Stimulated activated naive CD8-positive, alpha-beta T cell treated with anti-CD3 and anti-CD28 coated beads, Interleukin-15, Interleukin-2, amounts not matched to agents 100 U/mL and 50 U/mL, for 24 hours (primary cell): ENCODE measurements around the gene FAM9C.
"Not testable (repeated sequence)": the region's sequence is repeated elsewhere in the genome, so short reads cannot be mapped to it uniquely, and the experiment has no call there.

Source experiments
- ATAC-seq: fragments of 150-1000 bp; cut with Tn5 transposase; one replicate; pipeline ENCODE4 v1.10.0; 2021
- DNase-seq: peaks from one replicate; pipeline ENCODE4 v3.0.0; 2021

The FAM9C gene

DNA sequence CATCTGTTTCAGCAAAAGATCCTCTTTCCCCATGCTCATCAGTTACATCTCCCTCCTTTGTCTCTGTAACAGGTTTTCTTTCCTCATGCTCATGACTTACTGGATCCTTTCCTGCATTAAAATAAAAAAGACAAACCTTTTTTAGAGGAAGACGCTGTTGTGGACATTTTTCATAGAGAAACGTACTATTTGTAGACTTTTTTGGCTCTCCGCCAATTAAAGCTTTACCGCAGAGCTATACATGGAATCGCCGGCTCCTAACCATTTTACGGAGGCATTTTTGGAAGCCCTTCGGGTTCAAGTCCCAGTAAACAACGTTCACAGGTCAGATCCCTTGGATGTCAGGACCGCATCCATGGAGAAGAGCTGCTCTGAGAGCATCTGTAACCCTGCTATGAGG, 1.3 kb downstream of the FAM9C start:
- DNase-seq (no peak), ATAC-seq (no peak)

DNA sequence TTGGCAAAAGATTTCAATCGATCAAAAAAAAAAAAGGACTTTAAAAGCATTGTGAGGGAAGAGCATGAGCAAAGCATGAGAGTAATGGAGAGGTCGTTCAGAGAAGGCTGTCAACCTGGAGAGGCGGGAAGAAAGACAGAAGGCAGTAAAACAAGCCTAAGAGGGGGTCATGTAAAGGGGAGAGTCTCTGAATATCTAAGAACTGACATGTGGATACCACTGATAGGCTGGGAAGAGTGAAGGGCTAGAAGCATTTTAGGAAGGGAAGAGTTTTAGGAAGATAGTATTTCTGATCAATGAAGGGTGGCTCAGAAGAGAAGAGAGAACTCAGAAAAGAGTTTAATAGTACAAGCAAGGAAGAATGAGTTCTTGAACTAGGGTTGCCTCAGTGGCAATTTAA, 7.5 kb downstream of the FAM9C start:
- DNase-seq = no peak
- ATAC-seq = no peak

DNA sequence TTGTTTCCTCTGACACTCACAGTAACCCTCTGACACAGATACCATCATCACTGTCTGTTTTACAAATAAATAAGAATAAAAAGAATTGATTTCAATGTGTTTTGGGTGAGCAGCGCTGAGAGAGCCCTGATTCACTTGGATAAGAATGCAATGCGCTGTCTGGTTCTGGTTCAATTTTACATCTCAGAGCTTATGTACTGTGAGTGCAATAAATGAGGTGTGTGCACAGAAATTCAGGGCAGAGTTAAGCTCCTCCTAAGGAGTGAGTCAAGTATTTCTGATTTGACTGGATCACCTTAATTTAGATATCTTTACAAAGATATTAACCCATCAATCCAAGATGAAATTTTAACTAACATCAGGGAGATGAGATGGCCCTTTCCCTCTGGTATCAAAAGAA, 11.2 kb downstream of the FAM9C start:
- ATAC-seq (no peak), DNase-seq (no peak)

DNA sequence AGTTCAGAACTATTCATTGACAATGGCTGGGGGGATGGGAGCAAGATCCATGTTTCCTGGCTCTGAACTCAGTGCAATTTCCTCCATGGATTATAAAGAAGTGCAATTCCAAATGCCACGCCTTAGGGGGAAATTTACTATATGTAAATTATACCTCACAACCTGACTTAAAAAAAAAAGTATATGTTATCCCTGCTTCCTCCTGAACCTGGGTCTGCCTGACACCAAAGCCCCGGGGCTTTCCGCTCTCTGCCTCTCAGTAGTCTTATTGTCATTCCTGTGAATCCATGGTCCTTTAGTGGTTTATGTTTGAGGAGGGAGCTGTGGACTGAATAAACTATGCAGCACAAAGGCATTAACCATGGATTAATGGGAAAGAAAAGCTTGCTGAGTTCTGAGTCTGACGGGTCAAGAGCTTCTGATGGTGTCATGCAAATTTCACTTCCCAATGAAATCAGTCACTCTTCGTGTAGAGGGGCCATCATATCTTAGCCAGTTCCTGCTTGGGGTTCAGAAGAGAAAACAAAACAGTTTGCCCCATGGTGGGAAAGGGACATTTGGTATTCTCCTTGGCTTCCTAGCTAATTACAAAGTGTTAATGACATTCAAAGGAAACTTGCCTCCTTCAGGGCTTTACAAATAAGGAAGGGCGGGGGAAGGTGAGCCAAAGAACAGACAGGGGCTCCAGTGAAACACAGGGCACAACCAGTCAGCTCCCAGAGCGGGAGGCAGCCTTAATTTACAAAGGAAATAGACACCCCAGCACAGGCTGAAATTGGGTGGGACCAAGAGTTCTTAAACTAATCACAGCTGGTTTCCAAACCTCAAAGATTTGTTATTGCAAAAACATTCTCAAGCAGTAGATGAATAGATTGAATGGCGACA, 14.3 kb downstream of the FAM9C start:
- ATAC-seq = no peak
- DNase-seq = no peak

DNA sequence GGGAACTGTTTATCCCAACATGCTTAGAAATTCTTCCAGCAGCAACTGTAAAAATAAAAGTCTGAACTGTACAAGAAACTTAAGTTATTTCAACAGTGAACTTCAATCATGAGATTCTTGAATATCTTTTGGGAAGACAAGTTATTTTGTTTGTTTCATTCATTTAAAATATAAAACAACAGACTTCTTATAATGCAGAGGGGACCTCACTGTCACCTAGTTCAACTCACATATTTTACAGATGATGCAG, 14.9 kb downstream of the FAM9C start:
- ATAC-seq = no peak
- no peak for DNase-seq

DNA sequence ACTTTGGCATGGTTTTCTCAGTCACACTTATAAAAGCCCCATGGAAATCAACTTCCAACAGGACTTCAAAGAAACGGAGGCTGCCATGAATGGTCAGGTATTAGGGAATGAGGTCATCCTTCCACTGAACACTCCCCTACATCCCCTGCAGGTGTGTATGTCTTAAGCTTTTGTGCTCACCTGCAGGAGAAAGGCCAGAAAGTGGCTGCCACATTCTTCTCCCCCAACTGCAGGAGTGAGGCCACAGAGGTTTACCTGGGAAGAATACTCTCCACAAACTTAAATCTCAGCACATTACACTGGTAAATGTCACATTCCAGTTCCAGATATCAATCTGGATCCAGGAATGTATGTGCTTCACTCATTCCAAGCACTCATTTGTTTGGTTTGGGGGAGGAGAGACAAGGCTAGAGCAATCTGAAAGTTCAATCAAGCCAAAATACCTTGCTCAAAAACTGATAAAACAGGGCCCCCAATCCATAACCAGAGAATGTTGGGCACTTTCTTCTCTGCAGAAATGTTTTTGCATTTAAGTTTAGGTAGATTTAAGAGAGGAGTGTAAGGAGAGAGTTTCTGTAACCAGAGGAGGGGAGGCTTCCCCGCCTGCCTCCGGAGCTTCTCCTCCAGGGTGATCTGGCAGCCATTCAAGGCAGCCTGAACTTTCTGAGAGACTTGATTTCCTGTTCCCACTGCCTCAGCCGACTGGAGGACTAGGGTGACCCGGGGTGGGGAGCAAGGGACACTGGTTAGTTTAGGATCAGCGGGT, 15.4 kb downstream of the FAM9C start:
- ATAC-seq (no peak), DNase-seq (no peak)

DNA sequence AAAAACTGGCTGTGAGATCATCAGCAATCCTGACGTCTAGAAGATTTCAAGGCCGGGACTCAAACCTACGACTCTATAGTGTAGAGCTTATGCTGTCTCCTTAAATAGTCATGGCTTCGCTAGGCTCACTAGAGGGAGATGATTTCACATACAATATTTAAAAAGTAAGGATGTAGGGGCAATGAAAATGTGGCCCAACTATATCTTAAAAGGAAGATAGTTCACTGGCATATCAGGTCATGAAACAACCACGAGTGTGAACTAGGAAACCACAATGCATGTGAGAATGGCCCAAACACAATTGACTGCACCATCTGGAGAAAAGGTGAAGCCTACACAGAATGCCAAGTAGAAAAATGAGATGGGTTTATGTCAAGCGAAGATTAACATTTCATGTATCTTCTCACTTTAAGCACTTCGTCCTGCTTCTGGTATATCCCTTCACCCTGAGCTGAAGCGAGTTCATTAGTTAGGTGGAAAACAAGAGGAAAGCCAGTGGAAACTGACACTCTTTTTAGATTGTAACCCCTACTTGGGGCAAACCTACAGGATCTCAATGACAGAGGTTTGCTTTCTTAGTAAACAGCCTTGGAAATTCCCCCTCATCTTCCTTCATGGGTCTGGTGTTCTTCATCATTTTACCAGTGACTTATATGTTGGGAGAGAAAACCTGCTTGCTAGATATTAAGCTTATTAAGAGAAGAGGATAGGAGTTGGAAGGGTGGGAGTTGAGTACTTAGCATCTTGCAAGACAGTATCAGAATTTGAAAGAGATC, 17.4 kb downstream of the FAM9C start:
- peak; percentile 37 for ATAC-seq
- DNase-seq = no peak

DNA sequence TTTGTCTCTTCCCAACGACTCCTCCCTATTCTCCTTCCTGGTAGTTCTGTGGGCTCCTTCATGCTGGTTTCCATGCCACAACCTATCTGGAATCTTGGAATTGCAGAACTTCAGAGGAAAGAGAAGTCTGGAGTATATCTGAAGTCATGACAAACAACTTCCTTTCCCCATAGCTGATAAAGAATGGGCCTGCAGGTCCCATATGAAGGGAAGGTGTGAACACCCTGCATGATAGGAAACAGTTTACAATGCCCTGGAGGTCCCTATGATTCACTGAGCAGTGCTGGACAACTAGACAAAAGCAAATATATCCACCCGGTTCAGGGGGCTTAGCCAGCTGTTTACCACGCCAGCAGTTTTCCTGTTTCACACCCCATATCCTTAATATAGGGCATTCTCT, 19.4 kb downstream of the FAM9C start:
- ATAC-seq (no peak), DNase-seq (no peak)

DNA sequence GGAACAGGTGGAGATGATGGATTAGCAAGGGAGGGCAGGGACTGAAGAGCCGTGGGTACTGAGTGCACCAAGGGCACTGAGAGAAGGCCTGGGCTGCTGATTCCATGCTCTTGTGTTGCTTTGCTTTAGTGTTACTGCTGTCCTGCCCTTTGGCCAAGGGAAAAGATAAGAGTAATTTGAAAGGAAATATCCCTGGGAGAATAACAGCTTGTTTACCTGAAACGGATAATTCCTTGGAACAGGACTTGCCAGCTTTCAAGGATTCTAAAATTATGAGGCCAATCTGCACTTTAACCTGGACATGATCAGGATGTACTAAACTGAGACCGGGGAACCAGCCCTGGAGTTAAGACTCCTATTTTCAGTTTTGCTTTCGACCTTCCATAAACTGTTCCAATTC, 20.4 kb downstream of the FAM9C start:
- DNase-seq (no peak), ATAC-seq (no peak)

DNA sequence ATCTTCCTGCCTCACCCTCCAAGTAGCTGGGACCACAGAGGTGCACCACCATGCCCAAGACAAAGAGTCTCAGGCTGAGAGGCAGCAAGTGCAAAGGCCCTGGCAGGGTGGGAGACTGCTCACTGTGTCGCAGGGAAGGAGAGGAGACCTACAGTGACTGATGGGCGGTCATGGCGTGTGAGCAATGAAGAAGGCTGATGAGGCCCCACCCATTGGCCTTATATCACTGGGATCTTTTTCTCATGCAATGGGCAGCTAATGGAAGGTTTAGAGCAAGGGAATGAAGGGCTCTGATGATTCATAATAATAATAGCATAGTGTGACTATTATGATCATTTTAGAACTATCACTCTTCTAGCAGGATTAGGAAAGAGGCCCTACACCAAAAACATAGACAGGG, 20.9 kb downstream of the FAM9C start:
- ATAC-seq (peak; percentile 55), DNase-seq (no peak)

DNA sequence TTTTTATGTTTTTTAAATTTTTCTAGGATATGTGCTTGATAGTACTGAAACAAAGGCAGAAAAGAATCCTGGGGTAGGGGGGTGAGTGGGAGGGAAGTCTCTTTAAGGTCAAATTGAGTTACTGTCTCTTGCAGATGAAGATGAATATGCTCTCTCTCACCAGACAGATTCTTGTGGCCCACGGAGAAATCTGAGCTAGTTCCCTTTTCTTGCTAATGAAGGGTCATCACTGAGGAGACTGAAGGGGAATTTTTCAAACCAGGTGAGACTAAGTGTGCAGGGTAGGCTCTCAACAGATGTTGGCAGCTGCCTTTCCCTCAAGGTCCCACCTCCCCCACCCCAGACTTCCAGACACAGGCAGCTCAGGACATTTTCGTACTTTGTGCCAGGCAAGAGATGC, 21.5 kb downstream of the FAM9C start:
- ATAC-seq (no peak), DNase-seq (no peak)

DNA sequence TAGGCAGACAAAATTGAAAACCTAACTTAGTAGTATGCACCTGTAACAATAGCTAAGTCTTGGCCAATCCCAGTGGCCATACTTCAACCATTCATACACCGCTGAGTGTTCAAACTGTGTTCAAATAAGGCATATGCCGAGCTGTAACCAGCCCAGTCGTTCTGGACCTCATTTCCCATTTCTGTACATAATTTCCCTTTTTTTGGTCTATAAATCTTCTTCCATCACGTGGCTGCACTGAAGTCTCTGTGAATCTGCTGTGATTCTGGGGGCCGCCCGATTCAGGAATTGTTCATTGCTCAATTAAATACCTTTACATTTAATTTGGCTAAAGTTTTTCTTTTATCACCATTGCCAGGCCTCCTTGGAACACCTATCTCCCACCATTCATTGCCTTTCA, 27.7 kb downstream of the FAM9C start:
- not testable (repeated sequence) for DNase-seq, ATAC-seq

DNA sequence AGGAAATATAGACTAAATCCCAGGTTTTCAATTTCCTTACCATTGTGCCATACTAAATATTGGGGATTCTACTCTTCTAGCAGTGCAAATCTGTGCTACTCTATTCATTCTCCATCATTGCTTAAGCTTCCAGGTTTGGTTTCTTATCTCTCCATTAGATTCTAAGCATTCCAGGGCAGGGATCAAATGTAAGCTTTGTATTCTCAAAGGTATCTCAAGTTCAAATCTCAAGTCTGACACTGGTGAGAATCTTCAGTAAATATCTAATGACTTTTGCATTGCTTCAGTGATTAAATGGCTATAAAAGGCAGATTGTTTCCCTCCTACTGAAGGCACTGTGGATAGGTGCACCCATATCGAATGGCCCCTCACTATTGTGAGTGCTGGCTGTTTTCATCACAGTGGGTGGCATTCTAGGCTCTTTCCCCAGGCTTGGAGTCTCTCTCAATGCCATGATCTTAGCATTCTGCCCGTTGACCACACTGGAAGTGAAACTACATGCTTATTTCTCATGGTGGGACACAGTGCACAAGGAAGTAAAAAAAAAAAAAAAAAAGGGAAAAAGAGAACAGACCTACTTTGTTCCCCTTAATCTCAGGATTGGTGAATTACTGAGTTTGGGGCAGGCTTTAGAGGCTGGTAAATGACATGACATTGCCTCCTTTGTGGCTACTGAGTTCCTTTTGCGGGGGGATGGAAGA, 28.7 kb downstream of the FAM9C start:
- ATAC-seq = no peak
- DNase-seq = no peak

DNA sequence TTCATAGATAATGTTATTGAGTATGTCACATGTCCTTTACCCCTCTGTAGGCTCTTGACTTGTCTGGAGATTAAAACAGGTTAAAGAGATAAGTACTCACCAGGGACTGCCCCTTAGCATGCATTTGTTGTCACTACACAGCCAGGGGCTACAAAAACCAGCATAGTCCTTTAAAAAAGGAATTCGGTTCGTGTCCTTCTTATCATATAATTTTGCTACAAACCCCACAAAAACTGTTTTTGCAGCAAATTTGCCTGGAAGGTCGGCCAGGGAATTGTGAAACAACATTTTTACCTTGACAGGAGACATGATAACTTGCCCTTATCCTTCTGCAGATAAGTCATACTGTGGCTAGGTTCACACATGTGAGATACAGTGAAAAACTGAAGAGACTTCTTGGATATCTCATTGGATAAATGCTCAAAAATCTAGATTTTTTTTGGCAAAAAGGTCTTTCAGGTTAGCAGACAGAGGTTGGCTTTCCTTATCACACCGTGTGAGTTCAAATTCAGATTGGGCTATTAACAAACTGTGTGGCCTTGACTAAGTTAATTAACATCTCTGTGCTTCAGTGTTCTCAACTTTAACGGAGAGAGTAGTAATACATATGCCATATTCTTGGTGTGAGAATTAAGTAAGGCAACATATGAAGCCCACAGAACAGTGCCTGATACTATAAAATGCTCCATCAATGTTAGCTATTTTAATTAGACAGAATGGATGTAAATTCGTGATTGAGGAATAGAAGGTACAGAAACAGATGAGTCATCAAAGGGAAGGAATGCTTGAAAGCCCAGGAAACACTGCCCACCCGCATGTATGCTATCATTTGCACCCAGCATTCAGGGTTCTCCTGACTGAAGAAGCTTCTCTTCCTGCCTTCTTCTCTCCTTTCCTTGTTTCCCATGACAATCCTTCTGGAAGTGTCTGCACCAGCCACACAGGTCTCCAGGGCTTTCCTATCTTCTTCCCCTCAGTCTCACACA, 30.0 kb downstream of the FAM9C start:
- DNase-seq (no peak), ATAC-seq (peak; percentile 31)

DNA sequence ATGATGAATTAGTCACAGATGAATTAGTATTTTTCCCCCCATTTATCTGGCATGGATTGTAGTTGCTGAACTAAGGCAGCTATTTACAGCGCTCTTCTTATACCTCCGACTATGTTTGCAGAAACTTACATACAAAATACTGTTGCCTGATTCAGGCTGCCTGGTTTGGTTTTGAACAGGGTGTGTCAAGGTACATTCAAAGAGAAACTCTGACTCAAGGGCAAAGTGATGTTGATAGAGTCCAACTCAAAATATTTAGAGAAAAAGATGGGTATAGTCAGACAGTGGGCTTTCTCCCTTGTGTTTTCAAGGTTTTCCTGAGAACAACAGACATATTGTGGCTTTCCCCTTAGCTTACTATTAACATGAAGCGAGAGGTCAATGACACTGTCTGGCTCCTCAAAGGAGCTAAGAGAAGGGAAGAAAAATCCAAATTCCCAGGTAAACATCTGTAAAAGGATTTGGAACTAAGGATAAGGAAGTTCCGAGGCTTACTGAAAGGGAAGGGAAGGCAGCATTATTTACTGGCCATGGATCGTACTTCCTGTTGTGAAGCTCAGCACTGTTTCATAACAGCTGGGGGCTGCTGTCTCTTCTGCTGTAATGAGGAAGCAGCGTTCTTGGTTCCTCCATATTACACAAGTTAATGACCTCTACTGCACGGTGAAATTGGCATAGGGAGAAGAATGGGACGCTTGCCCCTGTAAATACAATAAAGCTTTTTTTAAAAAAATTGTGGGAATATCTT, 30.9 kb downstream of the FAM9C start:
- peak; percentile 89 for ATAC-seq
- no peak for DNase-seq

DNA sequence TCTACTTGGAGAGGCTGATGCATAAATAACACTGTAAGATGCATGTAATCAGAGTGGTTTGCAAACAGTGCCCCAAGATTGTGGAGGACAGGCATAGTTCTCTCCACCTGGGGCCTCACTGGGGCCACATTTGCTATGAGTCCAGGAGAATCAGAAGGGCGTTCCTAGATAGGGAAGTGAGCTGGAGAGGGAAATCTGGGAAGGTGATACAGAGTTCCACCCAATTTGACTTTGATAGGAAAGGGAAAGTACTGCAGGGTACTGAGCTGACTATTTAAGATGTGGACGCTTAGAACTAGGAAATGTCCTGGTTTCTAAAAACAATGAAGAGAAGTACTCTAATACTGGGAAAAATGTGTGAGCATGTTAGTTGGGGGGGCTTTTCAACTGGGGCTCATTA, 33.9 kb downstream of the FAM9C start:
- no peak for ATAC-seq
- DNase-seq = no peak

DNA sequence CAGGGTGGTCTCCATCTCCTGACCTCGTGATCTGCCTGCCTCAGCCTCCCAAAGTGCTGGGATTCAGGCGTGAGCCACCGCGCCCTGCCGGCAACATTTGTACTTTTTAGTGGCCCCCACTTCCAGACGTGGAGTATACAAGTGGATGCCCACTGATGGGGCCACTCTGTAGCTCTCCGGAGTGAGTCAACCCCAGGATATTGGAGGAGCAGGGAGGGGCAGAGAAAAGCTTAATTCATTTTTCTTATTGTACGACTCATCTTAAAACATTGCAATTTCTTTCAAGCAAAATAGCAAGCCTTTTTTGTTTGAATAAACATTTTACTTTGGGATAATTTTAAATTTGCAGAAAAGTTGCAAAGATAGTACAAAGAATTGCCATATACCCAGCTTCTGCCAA, 34.6 kb downstream of the FAM9C start:
- DNase-seq (no peak), ATAC-seq (no peak)

DNA sequence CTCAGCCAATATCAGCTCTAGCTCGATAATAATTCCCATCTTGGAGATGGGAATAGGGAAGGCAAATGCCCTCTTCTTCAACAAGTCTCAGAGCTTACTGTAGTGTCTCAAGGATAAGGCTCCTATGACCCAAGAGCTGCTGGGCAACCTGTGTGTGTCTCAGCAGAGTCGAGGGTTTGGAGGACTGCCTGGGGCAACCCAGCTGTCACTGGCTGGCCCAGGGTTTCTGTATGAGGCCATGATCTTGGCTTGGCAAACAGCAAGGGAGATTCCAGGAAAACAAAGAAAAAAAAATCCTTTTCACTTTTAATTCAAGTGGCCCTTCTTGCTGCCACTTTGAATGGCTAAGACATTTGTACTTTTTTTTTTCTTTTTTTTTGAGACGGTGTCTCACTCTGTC, 35.1 kb downstream of the FAM9C start:
- DNase-seq (no peak), ATAC-seq (no peak)

DNA sequence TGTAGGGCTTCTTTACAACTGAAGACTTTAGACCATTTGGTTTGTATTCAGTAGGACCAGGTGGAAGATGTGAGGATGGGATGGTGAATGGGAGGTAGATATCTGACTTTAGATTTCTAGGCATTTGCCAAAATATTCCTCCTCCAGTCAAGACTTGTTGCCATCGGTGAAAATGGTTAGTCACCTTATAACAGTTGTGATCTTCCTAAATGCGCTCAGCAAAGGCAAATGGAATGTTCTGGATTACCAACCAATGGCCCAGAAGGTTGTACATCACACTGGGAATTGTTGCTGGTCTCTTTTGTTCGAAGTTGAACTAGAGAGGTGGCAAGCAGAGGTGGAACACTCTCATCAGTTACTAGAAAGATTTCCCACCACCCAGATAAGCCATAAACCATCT, 35.6 kb downstream of the FAM9C start:
- no peak for DNase-seq
- no peak for ATAC-seq

DNA sequence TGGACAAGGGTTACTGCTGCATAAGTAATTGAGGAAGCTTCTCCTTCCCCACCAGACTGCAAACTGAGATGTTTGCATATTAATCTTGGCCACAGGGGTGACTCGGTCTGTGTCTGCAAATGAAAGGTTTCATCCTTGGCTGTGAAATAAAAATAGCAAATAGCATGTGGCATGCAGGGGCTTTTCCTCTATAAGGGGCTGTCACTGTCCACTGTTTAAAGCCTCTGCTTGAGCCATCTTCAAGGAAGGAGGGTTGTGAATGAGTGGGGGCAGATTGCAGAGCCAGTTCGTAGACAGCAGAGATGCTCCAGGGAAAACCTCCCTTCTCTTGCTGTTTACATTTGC, 36.3 kb downstream of the FAM9C start:
- ATAC-seq (no peak), DNase-seq (no peak)
